Glomerular endothelial cell (primary cell): ENCODE results near the gene DPH1. TPM values are rescaled to one million over a fixed set of nuclear protein-coding genes. Genes with fewer than 3 reads are reported as not detected.
"Not testable (repeated sequence)": the region's sequence is repeated elsewhere in the genome, so short reads cannot be mapped to it uniquely, and the experiment has no call there.

Experiments used
- DNase-seq: peaks from one replicate; pipeline ENCODE4 v3.0.0-alpha.2; 2011; ENCODE audit warnings: low read depth, low spot score; ENCODE audit errors: extremely low read depth
- total RNA-seq: library from RNA; depleted of rRNA; stranded (reverse); fragments of >200 nt; gene quantifications from 2 replicates; pipeline ENCODE4 v1.2.3, GENCODE V29; 2015

DPH1 gene
- 19.2 and 25.4 TPM in 2 replicates for total RNA-seq

- DNase-seq = peak; percentile 44
Measured at GRCh38 chr17:2029911-2030778, at the start of gene DPH1. DPH1 (plus strand) TSS chr17:2030153; CDS start chr17:2030170, 17 bp downstream.

- no peak for DNase-seq
Measured at GRCh38 chr17:1980665-1981250, 49.2 kb upstream of the DPH1 start.

- DNase-seq = not testable (repeated sequence)
Measured at GRCh38 chr17:1982793-1983366, 47.1 kb upstream of the DPH1 start.

GRCh38 chr17:1985093-1985492 is 44.9 kb upstream of the DPH1 start:
- no peak for DNase-seq

GRCh38 chr17:1985686-1986085 is 44.3 kb upstream of the DPH1 start:
- DNase-seq = no peak

- no peak for DNase-seq
Measured at GRCh38 chr17:1986783-1987451, 43.0 kb upstream of the DPH1 start.

GRCh38 chr17:1989135-1989534 is 40.8 kb upstream of the DPH1 start:
- no peak for DNase-seq

- DNase-seq = no peak
Measured at GRCh38 chr17:1992541-1992940, 37.4 kb upstream of the DPH1 start.

- DNase-seq = no peak
Measured at GRCh38 chr17:1994707-1995106, 35.2 kb upstream of the DPH1 start.

GRCh38 chr17:1995321-1995892 is 34.5 kb upstream of the DPH1 start:
- DNase-seq = no peak

- no peak for DNase-seq
Measured at GRCh38 chr17:1995907-1996799, 33.8 kb upstream of the DPH1 start.

GRCh38 chr17:1996800-1997288 is 33.1 kb upstream of the DPH1 start:
- no peak for DNase-seq

- no peak for DNase-seq
Measured at GRCh38 chr17:1997289-1997926, 32.5 kb upstream of the DPH1 start.

- no peak for DNase-seq
Measured at GRCh38 chr17:1997927-1998742, 31.8 kb upstream of the DPH1 start.

- no peak for DNase-seq
Measured at GRCh38 chr17:1999557-2000251, 30.2 kb upstream of the DPH1 start.

GRCh38 chr17:2002767-2003329 is 27.1 kb upstream of the DPH1 start:
- no peak for DNase-seq

- DNase-seq = no peak
Measured at GRCh38 chr17:2003525-2003924, 26.4 kb upstream of the DPH1 start.
